DND-41 (cell line): ENCODE measurements around the gene KRTAP6-3.

Source experiments
- EZH2 ChIP-seq: IDR thresholded peaks from 3 replicates; pipeline ENCODE4 v1.6.1; 2012; ENCODE audit warnings: borderline replicate concordance, low read depth, mild to moderate bottlenecking, moderate library complexity, low read length, inconsistent platforms; ENCODE audit not compliant: severe bottlenecking
- TF ChIP-seq, protein P1 (sequence below): IDR thresholded peaks from 2 replicates; pipeline ENCODE4 v1.5.1; 2012; ENCODE audit warnings: borderline replicate concordance, low read length, moderate library complexity, mild to moderate bottlenecking; ENCODE audit not compliant: poor library complexity, severe bottlenecking; ENCODE audit errors: extremely low read depth

DNA sequence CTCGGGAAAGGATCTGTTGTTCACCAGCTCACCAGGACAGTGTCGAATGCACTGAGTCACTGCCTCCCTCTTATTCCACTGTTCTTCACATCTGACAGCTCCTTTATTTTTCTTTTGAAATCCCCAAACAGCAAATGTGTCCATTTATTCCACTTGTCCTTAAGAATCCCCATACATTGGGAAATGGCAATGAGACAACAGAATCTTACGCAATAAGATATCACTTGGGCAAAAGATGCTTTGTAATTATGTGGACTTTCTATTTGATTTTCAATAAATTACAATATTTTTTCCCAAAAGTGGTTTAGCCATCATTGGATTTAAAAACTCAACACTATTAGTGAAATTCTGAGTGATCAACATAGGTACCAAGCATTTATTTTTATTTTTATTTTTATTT lies 46.4 kb downstream of the KRTAP6-3 start:
- TF ChIP-seq, protein P1, sequence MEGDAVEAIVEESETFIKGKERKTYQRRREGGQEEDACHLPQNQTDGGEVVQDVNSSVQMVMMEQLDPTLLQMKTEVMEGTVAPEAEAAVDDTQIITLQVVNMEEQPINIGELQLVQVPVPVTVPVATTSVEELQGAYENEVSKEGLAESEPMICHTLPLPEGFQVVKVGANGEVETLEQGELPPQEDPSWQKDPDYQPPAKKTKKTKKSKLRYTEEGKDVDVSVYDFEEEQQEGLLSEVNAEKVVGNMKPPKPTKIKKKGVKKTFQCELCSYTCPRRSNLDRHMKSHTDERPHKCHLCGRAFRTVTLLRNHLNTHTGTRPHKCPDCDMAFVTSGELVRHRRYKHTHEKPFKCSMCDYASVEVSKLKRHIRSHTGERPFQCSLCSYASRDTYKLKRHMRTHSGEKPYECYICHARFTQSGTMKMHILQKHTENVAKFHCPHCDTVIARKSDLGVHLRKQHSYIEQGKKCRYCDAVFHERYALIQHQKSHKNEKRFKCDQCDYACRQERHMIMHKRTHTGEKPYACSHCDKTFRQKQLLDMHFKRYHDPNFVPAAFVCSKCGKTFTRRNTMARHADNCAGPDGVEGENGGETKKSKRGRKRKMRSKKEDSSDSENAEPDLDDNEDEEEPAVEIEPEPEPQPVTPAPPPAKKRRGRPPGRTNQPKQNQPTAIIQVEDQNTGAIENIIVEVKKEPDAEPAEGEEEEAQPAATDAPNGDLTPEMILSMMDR, result no peak
- TF ChIP-seq EZH2, result no peak
